H9 (cell line): ENCODE data around the gene EDIL3. TPM values are rescaled to one million over a fixed set of nuclear protein-coding genes. Genes with fewer than 3 reads are reported as not detected.
A peak's percentile ranks its signal among the peaks of the same experiment; 100 is the strongest.

Source experiments
- DNase-seq: peaks from one replicate; pipeline ENCODE4 v3.0.0-alpha.2; 2017
- H2AFZ ChIP-seq: one replicate; pipeline ENCODE4 v1.6.1; 2013; ENCODE audit warnings: mild to moderate bottlenecking, low read length, control low read depth, moderate library complexity
- H2AK5ac ChIP-seq: 2 replicates; pipeline ENCODE4 v1.6.1; 2013; ENCODE audit warnings: low read length, control low read depth, mixed read lengths; ENCODE audit not compliant: insufficient read length
- H2BK120ac ChIP-seq: one replicate; pipeline ENCODE4 v1.6.1; 2013; ENCODE audit warnings: low read depth, mild to moderate bottlenecking, low read length, control low read depth, inconsistent platforms; ENCODE audit not compliant: poor library complexity, severe bottlenecking
- H2BK12ac ChIP-seq: 2 replicates; pipeline ENCODE4 v1.6.1; 2013; ENCODE audit warnings: low read length, control low read depth, mixed read lengths, low read depth; ENCODE audit not compliant: insufficient read length
- H2BK15ac ChIP-seq: 2 replicates; pipeline ENCODE4 v1.6.1; 2013; ENCODE audit warnings: low read depth, low read length, control low read depth
- H2BK20ac ChIP-seq: one replicate; pipeline ENCODE4 v1.6.1; 2013; ENCODE audit warnings: low read depth, mild to moderate bottlenecking, low read length, control low read depth, inconsistent platforms; ENCODE audit not compliant: poor library complexity, severe bottlenecking
- H2BK5ac ChIP-seq: 2 replicates; pipeline ENCODE4 v1.6.1; 2013; ENCODE audit warnings: low read length, control low read depth, mixed read lengths; ENCODE audit not compliant: insufficient read length
- H3K14ac ChIP-seq: 2 replicates; pipeline ENCODE4 v1.6.1; 2013; ENCODE audit warnings: low read length, control low read depth; ENCODE audit not compliant: insufficient read depth
- H3K18ac ChIP-seq: 2 replicates; pipeline ENCODE4 v1.6.1; 2013; ENCODE audit warnings: low read depth, mild to moderate bottlenecking, mixed read lengths, low read length, control low read depth; ENCODE audit not compliant: insufficient read length
- H3K23ac ChIP-seq: 2 replicates; pipeline ENCODE4 v1.6.1; 2013; ENCODE audit warnings: low read length, control low read depth, mixed read lengths, low read depth; ENCODE audit not compliant: insufficient read length
- H3K23me2 ChIP-seq: 2 replicates; pipeline ENCODE4 v1.6.1; 2013; ENCODE audit warnings: low read depth, mild to moderate bottlenecking, mixed read lengths, low read length, control low read depth; ENCODE audit not compliant: insufficient read length, poor library complexity, severe bottlenecking
- H3K27ac ChIP-seq: 2 replicates; pipeline ENCODE4 v1.5.1; 2013; ENCODE audit warnings: low read length, control low read depth, mixed read lengths, low read depth; ENCODE audit not compliant: insufficient read length
- H3K27me3 ChIP-seq: 2 replicates; pipeline ENCODE4 v1.6.1; 2013; ENCODE audit warnings: low read length, control low read depth, inconsistent platforms; ENCODE audit not compliant: insufficient read depth
- H3K4ac ChIP-seq: 2 replicates; pipeline ENCODE4 v1.6.1; 2013; ENCODE audit warnings: low read depth, mild to moderate bottlenecking, control low read depth, inconsistent platforms, low read length, moderate library complexity
- H3K4me1 ChIP-seq: 2 replicates; pipeline ENCODE4 v1.6.1; 2013; ENCODE audit warnings: low read length, control low read depth, inconsistent platforms; ENCODE audit not compliant: insufficient read depth
- H3K4me2 ChIP-seq: 2 replicates; pipeline ENCODE4 v1.6.1; 2013; ENCODE audit warnings: low read length, control low read depth, mixed read lengths; ENCODE audit not compliant: insufficient read length, insufficient read depth
- H3K56ac ChIP-seq: 2 replicates; pipeline ENCODE4 v1.6.1; 2013; ENCODE audit warnings: low read depth, mild to moderate bottlenecking, mixed read lengths, low read length, control low read depth; ENCODE audit not compliant: insufficient read length
- H3K79me1 ChIP-seq: 2 replicates; pipeline ENCODE4 v1.6.1; 2013; ENCODE audit warnings: low read depth, mild to moderate bottlenecking, moderate library complexity, low read length, control low read depth, inconsistent platforms; ENCODE audit not compliant: insufficient read depth, poor library complexity, severe bottlenecking
- H3K79me2 ChIP-seq: 2 replicates; pipeline ENCODE4 v1.6.1; 2013; ENCODE audit warnings: low read length, control low read depth, inconsistent platforms; ENCODE audit not compliant: insufficient read depth
- H3K9ac ChIP-seq: 2 replicates; pipeline ENCODE4 v1.6.1; 2013; ENCODE audit warnings: low read length, control low read depth, mixed read lengths; ENCODE audit not compliant: insufficient read length; ENCODE audit errors: extremely low read depth
- H3K9me3 ChIP-seq: one replicate; pipeline ENCODE4 v1.6.1; 2013; ENCODE audit warnings: low read depth, low read length, inconsistent platforms; ENCODE audit not compliant: control insufficient read depth
- H3T11ph ChIP-seq: one replicate; pipeline ENCODE4 v1.6.1; 2013; ENCODE audit warnings: mild to moderate bottlenecking, low read length, control low read depth, inconsistent platforms
- H4K20me1 ChIP-seq: one replicate; pipeline ENCODE4 v1.6.1; 2013; ENCODE audit not compliant: control insufficient read depth, insufficient read length, insufficient read depth
- H4K5ac ChIP-seq: 2 replicates; pipeline ENCODE4 v1.6.1; 2013; ENCODE audit warnings: low read depth, mild to moderate bottlenecking, mixed read lengths, low read length, control low read depth; ENCODE audit not compliant: insufficient read length
- H4K8ac ChIP-seq: replicated peaks from 2 replicates; pipeline ENCODE4 v1.6.1; 2013; ENCODE audit warnings: low read length, control low read depth, mixed read lengths, low read depth; ENCODE audit not compliant: insufficient read length
- H4K91ac ChIP-seq: 2 replicates; pipeline ENCODE4 v1.6.1; 2013; ENCODE audit warnings: low read depth, mild to moderate bottlenecking, moderate library complexity, mixed read lengths, low read length, control low read depth; ENCODE audit not compliant: insufficient read length
- H3K27ac Mint-ChIP-seq, 3 experiments: 2 replicates in 2 of 3; 3 replicates in 1 of 3; pipeline ENCODE4 v1.8.0; 2020 to 2021; ENCODE audit warnings: mixed read lengths in 3 of 3, mild to moderate bottlenecking in 1 of 3, moderate library complexity in 1 of 3
- H3K27me3 Mint-ChIP-seq: 2 replicates; pipeline ENCODE4 v1.8.0; 2021; ENCODE audit warnings: low read depth, mild to moderate bottlenecking, moderate library complexity, mixed read lengths
- H3K36me3 Mint-ChIP-seq, 3 experiments: 2 replicates in 2 of 3; 3 replicates in 1 of 3; pipeline ENCODE4 v1.8.0; 2020 to 2021; ENCODE audit warnings: low read depth in 3 of 3, mixed read lengths in 3 of 3; ENCODE audit not compliant: insufficient read depth in 1 of 3
- H3K4me1 Mint-ChIP-seq, 2 experiments: 2 replicates each; pipeline ENCODE4 v1.8.0; 2020; ENCODE audit warnings: mixed read lengths in 2 of 2
- H3K4me3 Mint-ChIP-seq, 2 experiments: 2 replicates in 1 of 2; 3 replicates in 1 of 2; pipeline ENCODE4 v1.8.0; 2020 to 2021; ENCODE audit warnings: mild to moderate bottlenecking in 2 of 2, mixed read lengths in 2 of 2, moderate library complexity in 1 of 2
- H3K9me3 Mint-ChIP-seq, 2 experiments: 2 replicates in 1 of 2; 3 replicates in 1 of 2; pipeline ENCODE4 v1.8.0; 2020; ENCODE audit warnings: mild to moderate bottlenecking in 2 of 2, mixed read lengths in 2 of 2, moderate library complexity in 1 of 2
- CTCF ChIP-seq: fragments of 200-600 bp; sonication (generic); conservative IDR thresholded peaks from 3 replicates; pipeline ENCODE4 v1.8.0; 2021; ENCODE audit warnings: antibody characterized with exemption, mild to moderate bottlenecking
- WGBS: extraction: QIAGEN DNeasy Blood & Tissue Kit; methylation state at CpG from one replicate; pipeline ENCODE4 v1.1.7; 2013; ENCODE audit warnings: missing lambda C conversion rate, low lambda C conversion rate, mixed read lengths; ENCODE audit not compliant: insufficient read length; ENCODE audit errors: extremely low coverage; 5-methylcytosine and 5-hydroxymethylcytosine counted together
- total RNA-seq: library from RNA; stranded (reverse); gene quantifications from 2 replicates; pipeline ENCODE4 v1.2.1, GENCODE V29; 2021

EDIL3 gene
- total RNA-seq, 1 experiment from 2014 or later, result 61.9 TPM

DNA sequence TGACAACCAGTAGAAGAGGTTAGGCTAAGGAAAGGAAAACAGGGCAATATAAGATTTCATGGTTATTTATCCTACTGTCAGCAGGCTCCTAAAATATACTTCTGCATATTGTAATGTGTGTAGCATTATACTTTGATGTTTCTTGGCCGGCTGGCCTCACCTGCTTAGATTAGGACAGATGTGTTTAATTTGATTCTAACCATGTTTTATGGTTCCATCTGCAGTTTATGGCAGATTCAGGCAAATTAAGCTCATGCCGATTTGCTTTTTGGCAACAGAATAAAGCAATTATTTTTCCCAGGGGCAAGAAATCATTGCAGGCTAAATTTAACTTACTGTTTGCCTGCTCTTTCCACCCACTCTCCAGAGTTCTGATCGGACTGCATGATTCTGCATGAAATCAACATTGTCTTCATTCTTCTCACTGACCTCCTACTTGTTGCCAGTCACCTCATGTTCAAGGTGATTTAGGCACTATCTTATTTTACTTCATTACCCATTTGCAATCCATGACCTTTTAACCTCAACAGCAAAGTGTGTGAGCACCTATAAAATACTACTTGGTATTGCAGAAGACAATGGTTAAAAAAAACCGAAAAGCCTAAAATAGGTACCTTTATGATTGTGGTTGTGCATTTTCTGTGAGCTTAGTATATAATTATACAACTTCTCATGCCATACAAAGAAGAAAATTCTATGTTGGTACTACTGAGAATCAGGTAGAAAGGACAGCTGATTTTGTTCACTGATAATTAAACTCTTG is 125.2 kb downstream of the EDIL3 start:
- H3K14ac ChIP-seq, result no peak overlapping the region
- H3K79me2 ChIP-seq, result peaks cover 2% of the 10 kb centered on the region; the same call in 1 of the 2 replicates
- H3K4me2 ChIP-seq, result no peak overlapping the region
- H2BK12ac ChIP-seq, result no peak overlapping the region
- H4K20me1 ChIP-seq, result no peaks in the 10 kb centered on the region
- H2BK15ac ChIP-seq, result no peak overlapping the region
- DNase-seq, result no peak
- no peak overlapping the region for H3T11ph ChIP-seq
- Mint-ChIP-seq H3K9me3 (no peaks in the 10 kb centered on the region), H3K36me3 (peaks cover 0 to 2% (median 0%) of the 10 kb centered on the region in 3 experiments; a peak in 1 of 7 replicates), H3K4me3 (no peak overlapping the region), H3K4me1 (peaks cover 3% of the 10 kb centered on the region in 2 experiments; a peak in 2 of 4 replicates), H3K27me3 (no peaks in the 10 kb centered on the region), H3K27ac (0 out of 7 replicates have a peak overlapping the region, but pooled peaks of 1 of the 3 experiments have one; percentile 42)
- no peaks in the 10 kb centered on the region for H3K9me3 ChIP-seq
- no peak overlapping the region for H2BK5ac ChIP-seq
- H4K8ac ChIP-seq, result no peak overlapping the region
- H4K91ac ChIP-seq, result no peak overlapping the region
- H3K27ac ChIP-seq, result no peak overlapping the region
- no peak overlapping the region for H2AK5ac ChIP-seq
- H3K79me1 ChIP-seq, result peaks cover 3% of the 10 kb centered on the region
- no peak overlapping the region for H3K23ac ChIP-seq
- TF ChIP-seq CTCF, result no peak
- H3K4me1 ChIP-seq, result peaks cover 5% of the 10 kb centered on the region; the same call in 1 of the 2 replicates
- no peaks in the 10 kb centered on the region for H3K27me3 ChIP-seq
- H3K4ac ChIP-seq, result no peak overlapping the region
- H3K56ac ChIP-seq, result no peak overlapping the region
- no peak overlapping the region for H3K9ac ChIP-seq
- no peak overlapping the region for H2BK20ac ChIP-seq
- no peak overlapping the region for H2BK120ac ChIP-seq
- H3K23me2 ChIP-seq, result no peaks in the 10 kb centered on the region
- H2AFZ ChIP-seq, result no peak overlapping the region
- H3K18ac ChIP-seq, result no peak overlapping the region
- no CpG with 5 or more reads among the region's 4 CpGs for WGBS
- H4K5ac ChIP-seq, result no peak overlapping the region
